Thoracic aorta (tissue), 2 donors: ENCODE data around the gene MTMR4. TPM values are rescaled to one million over a fixed set of nuclear protein-coding genes. Genes with fewer than 3 reads are reported as not detected.
"Not testable (repeated sequence)": the region's sequence is repeated elsewhere in the genome, so short reads cannot be mapped to it uniquely, and the experiment has no call there.

Experiments used
- ATAC-seq: fragments of 150-250 bp; one replicate; pipeline ENCODE4 v1.8.0; 2017; ENCODE audit warnings: low read depth; ENCODE audit not compliant: insufficient number of reproducible peaks, low FRiP score
- DNase-seq: peaks from one replicate; pipeline ENCODE4 v3.0.0-alpha.2; 2020; ENCODE audit warnings: low spot score
- H3K27ac ChIP-seq, 2 donors: fragments of 200-600 bp; sonication (generic); 1 replicate in 1 of 2; 2 replicates in 1 of 2; pipeline ENCODE4 v1.5.1; 2016; ENCODE audit warnings: mild to moderate bottlenecking in 2 of 2, moderate library complexity in 2 of 2
- H3K27me3 ChIP-seq: fragments of 200-600 bp; sonication (generic); replicated peaks from 2 replicates; pipeline ENCODE4 v1.6.0; 2016; ENCODE audit warnings: mild to moderate bottlenecking; ENCODE audit not compliant: insufficient read depth
- H3K36me3 ChIP-seq: fragments of 200-600 bp; sonication (generic); one replicate; pipeline ENCODE4 v1.5.1; 2016
- H3K4me1 ChIP-seq, 2 donors: fragments of 200-600 bp; sonication (generic); 1 replicate in 1 of 2; 2 replicates in 1 of 2; pipeline versions ENCODE4 v1.5.1 to v1.6.0; 2016; ENCODE audit warnings: low read depth in 2 of 2, mild to moderate bottlenecking in 1 of 2; ENCODE audit not compliant: control insufficient read depth in 1 of 2
- H3K4me3 ChIP-seq: fragments of 200-600 bp; sonication (generic); 2 replicates; pipeline ENCODE4 v1.5.1; 2016; ENCODE audit warnings: mild to moderate bottlenecking
- H3K9me3 ChIP-seq: fragments of 200-600 bp; sonication (generic); 2 replicates; pipeline ENCODE4 v1.5.1; 2016
- CTCF ChIP-seq: fragments of 200-600 bp; sonication (generic); IDR thresholded peaks from one replicate; pipeline ENCODE4 v1.5.1; 2019; ENCODE audit warnings: antibody characterized with exemption
- total RNA-seq, 2 donors: library from RNA; depleted of rRNA; stranded (reverse); fragments of >200 nt; gene quantifications; one replicate each; pipeline versions ENCODE4 v1.1.0 to v1.2.3, GENCODE V29; 2016

The MTMR4 gene
- total RNA-seq = 10 to 100 TPM; 31.7 to 55.4 TPM

- Histone ChIP-seq H3K27ac (peak within 1 kb of the TSS; percentile 78 to 90), H3K27me3 (no peaks in the 10 kb centered on the region), H3K4me1 (peaks cover 20 to 49% of the 10 kb centered on the region in 2 donors), H3K36me3 (peaks cover 37% of the 10 kb centered on the region), H3K9me3 (no peaks in the 10 kb centered on the region), H3K4me3 (peak within 1 kb of the TSS; percentile 84)
- no peak for TF ChIP-seq CTCF
- ATAC-seq = no peak
- peak; percentile 32 for DNase-seq
These were observed at the start of gene MTMR4 for GRCh38 chr17:58513965-58514769. MTMR4 (minus strand) TSS chr17:58514638; CDS start chr17:58514407, 231 bp downstream.

- Histone ChIP-seq H3K9me3 (no peaks in the 10 kb centered on the region), H3K4me1 (no peaks in the 10 kb centered on the region), H3K4me3 (no peak overlapping the region), H3K27me3 (no peaks in the 10 kb centered on the region), H3K36me3 (no peaks in the 10 kb centered on the region), H3K27ac (no peak overlapping the region)
- no peak for ATAC-seq
- no peak for DNase-seq
- TF ChIP-seq CTCF = no peak
These were observed 46.1 kb upstream of the MTMR4 start for GRCh38 chr17:58560511-58560910.

- no peak overlapping the region for H3K4me3 ChIP-seq
- no peak for DNase-seq
- no peak for TF ChIP-seq CTCF
- H3K27me3 ChIP-seq = no peaks in the 10 kb centered on the region
- no peak for ATAC-seq
- no peaks in the 10 kb centered on the region for H3K9me3 ChIP-seq
- no peaks in the 10 kb centered on the region for H3K4me1 ChIP-seq
- no peaks in the 10 kb centered on the region for H3K36me3 ChIP-seq
- no peak overlapping the region for H3K27ac ChIP-seq
These were observed 43.5 kb upstream of the MTMR4 start for GRCh38 chr17:58557981-58558380.

- ATAC-seq (no peak), DNase-seq (no peak)
- no peak for TF ChIP-seq CTCF
- Histone ChIP-seq H3K27ac (no peak overlapping the region), H3K36me3 (no peaks in the 10 kb centered on the region), H3K4me3 (no peak overlapping the region), H3K4me1 (no peaks in the 10 kb centered on the region), H3K27me3 (no peaks in the 10 kb centered on the region), H3K9me3 (no peaks in the 10 kb centered on the region)
These were observed 42.4 kb upstream of the MTMR4 start for GRCh38 chr17:58556833-58557250.

GRCh38 chr17:58555109-58555508, 40.7 kb upstream of the MTMR4 start:
- not testable (repeated sequence) for H3K27ac ChIP-seq, H3K4me1 ChIP-seq, H3K36me3 ChIP-seq, H3K9me3 ChIP-seq, H3K27me3 ChIP-seq, DNase-seq, ATAC-seq, H3K4me3 ChIP-seq

- TF ChIP-seq CTCF = no peak
- Histone ChIP-seq H3K4me3 (no peak overlapping the region), H3K27ac (no peak overlapping the region), H3K9me3 (no peaks in the 10 kb centered on the region), H3K27me3 (no peaks in the 10 kb centered on the region), H3K4me1 (peaks cover 0 to 9% of the 10 kb centered on the region in 2 donors), H3K36me3 (no peaks in the 10 kb centered on the region)
- no peak for DNase-seq
- no peak for ATAC-seq
These were observed 26.8 kb upstream of the MTMR4 start for GRCh38 chr17:58541249-58541648.
